Right lung (tissue), 5 donors: ENCODE results near the gene MYO1F. TPM values are rescaled to one million over a fixed set of nuclear protein-coding genes. Genes with fewer than 3 reads are reported as not detected.

Experiments used
- DNase-seq, 2 donors: peaks; one replicate each; pipeline ENCODE4 v3.0.0-alpha.2; 2013
- polyA plus RNA-seq, 5 donors: library from polyadenylated mRNA; unstranded; fragments of 120-200 nt; gene quantifications; one replicate each; pipeline versions ENCODE4 v1.2.1 to v1.2.3, GENCODE V29; 2013; ENCODE audit warnings: inconsistent platforms in 1 of 5, low replicate concordance in 1 of 5; ENCODE audit not compliant: insufficient read length in 5 of 5, insufficient read depth in 1 of 5

The MYO1F gene
- polyA plus RNA-seq, 5 donors = 10.8 to 14.6 (median 11.1) TPM

DNA sequence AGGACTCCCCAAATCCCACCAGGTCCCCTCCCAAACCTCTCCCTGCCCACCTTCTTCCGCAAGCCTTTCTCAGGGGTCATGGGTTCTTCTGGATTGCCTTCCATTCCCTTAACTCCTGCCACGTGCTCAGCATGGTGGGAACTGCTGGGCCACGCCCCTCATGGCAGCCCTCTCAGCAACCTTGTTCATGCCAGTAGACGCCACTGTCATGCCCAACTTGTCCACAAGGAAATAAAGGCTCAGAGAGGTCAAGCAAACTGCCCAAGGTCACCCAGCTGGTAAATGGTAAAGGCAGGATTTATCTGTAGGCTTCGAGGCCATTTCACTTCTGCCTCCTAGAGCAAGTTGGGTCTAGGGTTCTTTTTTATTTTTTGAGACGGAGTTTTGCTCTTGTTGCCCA is 85.7 kb downstream of the MYO1F start:
- DNase-seq = no peak

DNA sequence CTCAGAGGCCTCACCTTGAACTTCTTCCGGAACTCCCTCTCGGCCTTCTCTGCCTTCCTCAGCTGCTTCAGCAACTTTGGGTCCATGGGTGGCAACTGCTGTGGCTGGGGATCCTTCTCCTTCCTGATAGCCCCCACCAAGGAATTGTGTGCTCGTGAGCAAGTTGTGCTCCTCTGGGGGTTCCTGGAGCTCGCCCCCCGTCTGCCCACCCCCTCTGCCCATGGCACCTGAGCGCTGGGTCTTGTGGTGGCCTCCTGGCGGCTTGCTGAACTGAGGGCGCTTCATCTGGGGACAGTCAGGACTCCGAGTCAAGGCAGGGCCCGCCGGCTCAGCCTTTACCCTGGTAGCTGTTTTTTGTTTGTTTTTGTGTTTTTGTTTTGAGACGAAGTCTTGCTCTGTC is 86.4 kb downstream of the MYO1F start:
- DNase-seq = no peak

DNA sequence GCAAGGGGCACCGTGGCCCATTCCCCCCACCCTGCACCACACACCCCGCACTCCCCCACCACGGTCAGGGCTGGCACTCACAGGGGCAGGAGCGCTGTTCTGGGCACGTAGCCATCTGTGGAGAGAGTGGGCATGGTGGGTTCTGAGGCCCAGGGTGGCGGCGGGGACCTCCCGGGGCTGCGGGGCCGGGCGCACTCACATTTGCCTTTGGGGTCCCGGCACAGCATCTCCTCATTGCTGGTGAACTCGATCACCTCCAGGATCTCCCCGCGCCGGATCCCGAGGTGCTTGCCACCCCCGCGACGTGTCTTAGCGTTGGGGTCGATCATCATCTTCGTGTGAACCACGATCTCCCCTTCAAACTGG is 86.9 kb downstream of the MYO1F start:
- DNase-seq = no peak

DNA sequence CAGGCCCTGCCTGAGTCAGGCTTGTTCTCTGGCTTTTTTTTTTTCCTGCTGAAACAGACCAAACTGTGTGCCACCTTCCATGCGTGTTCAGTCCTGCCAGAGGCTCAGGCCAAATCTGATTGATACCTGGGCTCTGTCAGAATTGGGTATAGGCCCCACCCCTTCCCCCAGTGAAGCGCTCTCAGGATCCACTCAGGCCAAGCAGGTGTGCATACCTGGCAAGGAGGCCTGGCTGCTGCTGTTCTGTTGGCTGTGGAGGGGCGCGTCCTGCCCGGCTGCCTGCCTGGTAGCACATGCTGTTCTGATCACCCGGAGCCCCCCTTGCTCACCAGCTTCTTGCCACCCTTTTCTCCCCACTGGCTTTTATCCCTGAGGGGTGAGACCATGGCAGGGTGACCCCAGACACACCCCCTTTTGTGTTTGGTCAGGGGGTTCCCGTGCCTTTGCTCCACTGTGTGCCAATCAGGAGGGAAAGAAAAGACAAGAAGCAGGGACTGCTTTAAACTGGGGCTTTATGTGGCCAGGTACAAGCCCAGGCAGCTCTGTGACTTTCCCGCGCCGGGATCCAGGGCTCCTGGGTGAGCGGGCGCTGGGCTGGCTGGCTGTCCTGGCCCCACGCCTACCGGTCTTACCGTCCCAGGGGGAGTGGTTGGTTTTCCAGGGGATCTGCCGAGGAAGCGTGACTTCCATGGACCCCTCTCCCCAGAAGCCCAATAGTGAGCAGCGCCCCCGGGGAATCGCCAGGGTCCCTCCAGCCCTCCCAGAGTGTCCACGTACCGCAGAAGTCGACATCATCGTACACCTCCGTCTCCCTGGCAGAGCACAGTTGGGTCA is 87.5 kb downstream of the MYO1F start:
- no peak for DNase-seq

GRCh38 chr19:8488365-8488764 is 88.9 kb downstream of the MYO1F start:
- DNase-seq = no peak

GRCh38 chr19:8487137-8487851 is 89.9 kb downstream of the MYO1F start:
- no peak for DNase-seq

DNA sequence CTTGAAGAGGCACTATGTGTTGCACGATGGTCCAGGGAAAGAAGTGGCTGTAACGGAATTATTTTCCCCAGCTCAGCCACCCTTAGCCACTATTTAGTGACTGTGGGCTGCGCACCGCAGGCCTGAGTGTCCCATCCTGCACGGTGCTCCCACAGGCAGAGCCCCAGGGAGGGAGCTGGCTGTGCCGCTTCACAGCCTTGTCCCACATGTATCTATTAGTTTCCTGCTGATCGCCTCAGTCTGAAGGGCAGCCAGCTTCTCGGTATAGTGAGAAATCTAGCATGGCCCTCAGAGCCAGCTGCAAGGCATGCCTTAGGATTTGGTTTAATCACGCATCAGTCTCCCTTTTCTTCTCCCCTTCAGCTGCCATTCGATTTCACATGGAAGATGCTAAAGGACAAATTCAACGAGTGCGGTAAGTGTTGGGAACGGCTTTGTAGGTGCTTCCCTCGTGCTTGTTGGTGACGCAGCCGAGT is 90.5 kb downstream of the MYO1F start:
- no peak for DNase-seq

GRCh38 chr19:8485561-8486371 is 91.5 kb downstream of the MYO1F start:
- DNase-seq = no peak

DNA sequence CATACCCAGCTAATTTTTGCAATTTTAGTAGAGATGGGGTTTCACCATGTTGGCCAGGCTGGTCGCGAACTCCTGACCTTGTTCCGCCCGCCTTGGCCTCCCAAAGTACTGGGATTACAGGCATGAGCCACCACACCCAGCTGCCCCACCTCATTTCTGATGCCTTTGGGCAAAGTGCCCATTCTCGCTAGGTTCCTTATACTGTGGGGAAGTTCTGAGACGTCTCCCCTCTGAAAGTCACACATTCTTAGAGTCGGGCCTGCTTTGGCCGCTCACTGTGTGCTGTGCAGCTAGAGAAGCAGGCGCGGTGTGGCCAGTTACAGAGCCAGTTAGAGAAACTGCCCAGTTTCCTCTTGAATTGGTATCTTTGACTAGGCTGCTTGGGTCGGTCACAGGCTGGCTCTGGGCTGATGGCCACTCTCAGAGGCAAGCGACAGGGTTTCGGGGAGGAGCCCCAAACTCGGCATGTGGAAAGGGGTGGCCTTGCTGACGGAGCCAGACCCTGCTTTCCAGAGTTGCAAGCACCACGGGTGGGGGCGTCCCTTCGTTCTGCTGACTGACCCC is 92.8 kb downstream of the MYO1F start:
- no peak for DNase-seq

DNA sequence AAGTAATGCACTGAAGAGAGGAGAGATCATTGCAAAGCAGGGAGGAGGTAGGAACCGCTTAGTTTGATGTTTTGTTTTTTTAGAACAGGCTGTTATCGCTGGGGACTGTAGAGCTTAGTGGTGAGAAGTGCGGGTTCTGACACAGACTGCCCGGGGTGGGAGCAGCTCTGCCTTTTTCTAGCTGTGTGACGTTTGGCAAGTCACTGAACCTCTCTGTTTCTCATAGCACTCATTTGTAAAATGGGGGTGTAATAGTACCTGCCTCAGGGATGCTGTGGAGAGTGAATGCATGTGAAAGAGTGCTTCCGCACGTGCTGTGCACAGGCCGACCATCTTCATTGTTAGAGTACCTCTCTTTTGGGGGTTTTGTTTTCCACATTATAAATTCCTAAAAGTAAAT is 94.1 kb downstream of the MYO1F start:
- no peak for DNase-seq

DNA sequence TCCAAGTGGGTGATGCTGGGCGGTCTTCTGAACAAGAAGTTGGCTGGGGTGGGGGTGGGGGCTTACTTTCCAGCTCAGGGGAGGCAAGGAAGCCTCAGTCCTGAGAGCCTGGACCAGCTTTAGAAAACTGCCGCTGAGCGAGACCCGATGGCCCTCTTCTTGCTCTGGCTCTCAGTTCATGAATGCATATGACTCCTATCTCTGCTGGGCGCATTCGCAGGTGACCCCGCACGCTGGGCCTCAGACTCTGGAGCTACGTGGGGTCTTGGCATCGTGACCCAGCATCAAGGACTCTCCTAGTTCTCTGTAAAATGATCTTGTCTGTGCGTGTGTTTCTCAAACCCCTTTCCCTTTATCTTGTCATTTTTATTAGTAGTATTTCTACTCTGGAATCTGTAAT is 94.5 kb downstream of the MYO1F start:
- no peak for DNase-seq

- no peak for DNase-seq
Observed at GRCh38 chr19:8481616-8482015, 95.6 kb downstream of the MYO1F start.

DNA sequence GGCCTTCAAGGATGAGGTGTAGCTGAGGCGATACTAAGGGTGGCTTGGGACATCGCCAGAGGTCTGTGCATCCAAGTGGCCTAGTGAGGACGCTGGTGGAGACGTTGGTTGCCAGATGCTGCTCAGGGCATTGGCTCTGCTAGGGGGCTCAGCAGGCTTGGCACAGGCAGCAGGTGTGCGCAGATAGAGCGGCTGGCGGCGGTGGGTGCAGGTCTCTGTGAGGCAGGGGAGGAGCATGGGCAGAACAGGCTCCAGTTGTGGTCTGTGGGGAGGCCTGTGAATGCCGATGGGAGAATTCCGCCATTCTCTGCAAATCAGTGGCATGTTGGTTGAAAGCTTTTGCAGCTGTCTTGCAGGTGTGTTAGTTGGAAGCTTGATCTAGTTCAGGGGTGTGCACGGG is 96.0 kb downstream of the MYO1F start:
- DNase-seq = no peak

DNA sequence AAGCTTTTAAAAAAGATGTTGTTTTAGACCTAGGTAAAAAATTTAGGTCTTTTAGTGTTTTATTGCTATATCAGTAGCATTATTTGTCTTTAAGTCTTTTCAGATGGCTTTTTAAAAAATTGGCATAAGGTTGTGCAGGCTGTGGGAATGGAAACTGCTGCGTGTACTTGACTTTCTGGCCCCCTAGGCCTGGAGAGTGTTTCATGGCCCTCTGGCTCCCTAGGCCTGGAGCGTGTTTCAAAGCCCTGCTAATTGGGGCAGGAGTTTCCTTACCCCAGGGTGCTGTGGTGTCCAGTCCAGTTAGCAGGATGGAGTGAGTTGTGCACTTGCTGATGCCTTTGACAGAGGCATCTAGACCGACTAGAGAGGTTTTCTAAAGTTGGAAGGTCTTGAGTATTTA is 98.6 kb downstream of the MYO1F start:
- no peak for DNase-seq

- no peak for DNase-seq
Observed at GRCh38 chr19:8477889-8478288, 99.4 kb downstream of the MYO1F start.

- DNase-seq = no peak
Observed at GRCh38 chr19:8476524-8476923, 100.7 kb downstream of the MYO1F start.

DNA sequence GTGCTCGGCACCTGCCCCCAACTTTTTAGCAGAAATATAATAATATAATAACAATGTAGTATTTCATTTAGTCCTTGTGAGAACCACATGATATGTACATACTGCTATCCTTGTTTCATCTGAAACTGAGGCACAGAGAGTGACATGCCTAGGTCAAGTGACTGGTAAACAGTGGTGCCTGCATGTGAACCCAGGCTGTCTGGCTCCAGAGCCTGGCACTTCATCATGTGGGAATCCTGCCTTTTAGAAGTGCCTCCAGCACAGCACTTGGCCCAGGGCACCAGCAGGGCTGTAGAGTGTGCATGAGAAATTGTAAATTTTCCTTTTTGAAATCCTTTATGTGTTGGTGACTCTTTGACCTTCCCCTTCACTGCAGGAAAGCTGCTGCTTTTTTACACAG is 102.2 kb downstream of the MYO1F start:
- no peak for DNase-seq

DNA sequence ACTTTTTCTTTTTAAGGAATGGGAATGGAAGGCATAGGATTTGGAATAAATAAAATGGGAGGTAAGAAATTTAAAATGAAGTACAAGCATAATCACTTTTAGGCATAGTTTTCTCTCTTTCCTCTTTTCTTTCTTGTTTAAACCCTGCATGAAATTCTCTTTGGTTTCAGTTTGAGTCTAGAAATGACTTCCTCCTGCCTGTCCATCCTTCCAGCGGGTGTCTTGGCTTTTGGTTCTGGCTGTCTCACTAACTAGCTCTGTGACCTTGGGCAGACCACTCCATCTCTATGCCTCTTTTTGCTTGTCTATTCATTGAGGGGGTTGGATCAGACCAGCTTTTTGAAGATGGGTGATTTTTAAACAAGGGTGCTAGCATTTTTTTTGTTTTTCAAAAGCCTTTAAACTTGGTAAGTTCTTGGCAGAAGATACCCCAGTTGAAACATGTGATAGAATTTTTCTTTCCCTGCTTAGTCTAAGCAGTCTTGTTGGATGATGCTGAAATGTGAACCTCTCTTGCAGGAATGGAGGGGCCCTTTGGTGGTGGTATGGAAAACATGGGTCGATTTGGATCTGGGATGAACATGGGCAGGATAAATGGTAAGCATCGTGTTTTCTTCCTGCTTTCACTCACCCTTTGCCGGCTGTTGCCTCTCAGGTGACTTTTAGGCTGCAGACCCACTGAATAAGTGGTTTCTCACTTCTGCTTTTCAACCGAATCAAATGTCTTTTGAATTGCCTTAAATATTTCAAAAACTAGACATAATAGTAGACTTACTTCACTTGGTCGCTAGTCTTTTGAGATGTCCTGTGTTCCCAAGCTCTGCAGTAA is 103.4 kb downstream of the MYO1F start:
- no peak for DNase-seq
